ENCODE measurements around the gene ETFA.

Gene ETFA

DNA sequence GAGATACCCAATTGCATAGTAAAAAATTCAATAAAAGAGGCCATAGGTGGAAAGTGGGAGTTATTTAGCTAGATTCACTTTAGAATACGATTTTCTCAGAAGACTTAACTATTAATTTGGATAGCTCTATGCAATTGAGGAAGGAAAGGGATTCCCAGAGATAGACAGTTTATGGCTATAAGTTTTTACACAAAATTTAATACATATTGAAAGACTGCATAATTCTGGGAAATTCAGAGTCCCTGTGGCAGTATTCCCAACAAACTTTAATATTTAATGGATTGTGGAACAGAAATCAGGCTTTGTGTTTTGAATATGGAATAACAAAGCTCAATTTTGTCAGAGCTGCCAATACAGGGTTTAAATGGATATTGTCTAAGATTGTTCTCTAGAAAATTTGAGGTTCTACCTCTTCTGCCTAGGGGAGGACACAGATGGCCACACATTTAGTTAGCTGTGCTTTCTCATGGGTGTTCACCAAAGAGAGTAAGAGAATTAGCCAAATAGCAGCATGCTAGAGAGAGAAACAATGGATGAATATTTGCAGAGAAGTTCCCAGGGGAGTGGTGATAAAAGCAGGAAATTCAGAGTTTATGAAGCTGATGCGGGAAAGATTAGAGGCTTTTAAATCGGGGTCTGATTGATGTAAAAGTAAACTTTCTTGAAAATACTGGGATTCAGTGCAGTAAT is 33.8 kb upstream of the ETFA start:
- Mint-ChIP-seq H3K4me3 (peak overlapping the region; percentile 77 to 82), H3K27me3 (peaks cover 43 to 67% of the 10 kb centered on the region in 2 donors), H3K36me3 (peaks cover 5 to 10% of the 10 kb centered on the region in 2 donors), H3K9me3 (no peaks in the 10 kb centered on the region), H3K4me1 (peaks cover 20 to 49% of the 10 kb centered on the region in 2 donors), H3K27ac (peak overlapping the region; percentile 59)
- DNase-seq (no peak), ATAC-seq (replicated peaks) (no peak)

DNA sequence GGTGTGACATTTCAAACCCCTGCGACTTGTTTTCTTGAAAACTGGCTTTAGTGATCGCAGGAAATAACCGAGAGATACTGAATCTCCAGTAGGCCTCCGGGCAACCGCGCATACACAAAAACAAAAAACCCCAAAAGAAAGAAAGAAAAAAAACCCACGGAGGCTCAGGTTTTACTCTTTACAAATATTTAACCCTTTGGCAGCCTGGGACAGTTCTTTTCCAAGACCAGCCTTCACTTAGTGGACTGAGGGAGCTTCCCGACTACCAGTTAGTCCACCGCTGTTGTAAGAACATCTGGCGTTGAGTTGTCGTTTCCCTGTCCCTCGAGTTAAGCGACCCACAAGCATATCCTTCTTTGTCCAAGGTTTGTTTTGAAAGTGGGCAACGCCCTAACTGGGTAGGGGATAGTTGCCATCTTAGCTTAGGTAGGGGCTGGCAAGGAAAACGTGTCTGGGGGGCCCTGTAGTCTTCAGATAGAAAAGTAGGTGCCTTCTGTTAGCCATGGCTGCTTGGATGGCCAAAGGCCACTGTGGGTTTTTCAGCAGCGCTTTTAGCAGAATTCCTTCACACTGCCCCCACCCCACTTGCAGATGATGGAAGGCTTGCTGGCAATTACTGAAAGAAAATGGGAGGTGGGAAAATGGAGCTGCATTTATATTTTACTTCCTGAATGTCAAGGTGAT is 32.2 kb upstream of the ETFA start:
- H3K36me3 Mint-ChIP-seq = peaks cover 2 to 9% of the 10 kb centered on the region in 2 donors
- ATAC-seq (replicated peaks) (no peak), DNase-seq (no peak)
- peak overlapping the region; percentile 46 to 50 for H3K4me3 Mint-ChIP-seq
- H3K9me3 Mint-ChIP-seq = no peaks in the 10 kb centered on the region
- H3K27me3 Mint-ChIP-seq = peaks cover 58 to 82% of the 10 kb centered on the region in 2 donors
- H3K27ac Mint-ChIP-seq = peak overlapping the region; percentile 80
- peaks cover 34 to 65% of the 10 kb centered on the region in 2 donors for H3K4me1 Mint-ChIP-seq

DNA sequence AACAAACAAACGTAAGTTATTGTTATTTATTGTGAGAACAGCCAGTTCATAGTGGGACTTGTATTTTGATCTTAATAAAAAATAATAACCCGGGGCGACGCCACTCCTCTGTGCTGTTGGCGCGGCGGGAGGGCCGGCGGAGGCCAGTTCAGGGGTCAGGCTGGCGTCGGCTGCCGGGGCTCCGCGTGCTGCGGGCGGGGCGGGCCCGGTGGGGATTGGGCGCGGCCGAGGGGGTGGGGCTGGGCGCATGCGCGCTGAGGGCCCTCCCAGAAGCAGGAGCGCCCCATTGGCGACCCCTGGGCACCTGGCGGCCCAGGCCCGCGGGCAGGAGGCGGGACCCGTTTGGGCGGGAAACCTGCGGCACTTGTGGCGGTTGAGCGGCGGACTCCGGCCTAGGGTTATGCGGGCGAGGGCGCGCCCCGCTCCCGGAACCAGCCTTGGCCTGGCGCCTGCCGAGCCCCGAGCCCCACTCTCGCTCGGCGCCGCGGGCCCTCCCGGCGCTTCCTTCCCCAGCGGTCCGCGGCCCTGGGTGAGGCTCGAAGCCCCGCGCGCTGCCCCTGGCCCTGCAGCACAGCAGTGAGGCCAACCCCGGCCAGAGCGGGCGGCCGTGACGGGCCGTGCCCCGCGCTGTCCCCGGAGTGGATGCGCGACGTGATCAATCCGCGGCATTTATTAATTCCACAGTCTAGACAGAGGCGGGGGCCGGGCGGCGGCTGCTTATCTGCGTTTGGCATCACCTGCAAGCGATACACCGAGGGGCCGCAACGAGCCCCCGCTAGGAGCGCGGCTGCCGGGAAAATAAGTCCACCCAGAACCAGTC is 31.3 kb upstream of the ETFA start:
- Mint-ChIP-seq H3K36me3 (peaks cover 2 to 4% of the 10 kb centered on the region in 2 donors), H3K9me3 (no peaks in the 10 kb centered on the region), H3K27ac (no peak overlapping the region), H3K4me1 (peaks cover 37 to 66% of the 10 kb centered on the region in 2 donors), H3K27me3 (peaks cover 57 to 78% of the 10 kb centered on the region in 2 donors), H3K4me3 (peak overlapping the region; percentile 81 to 94)
- no peak for DNase-seq
- no peak for ATAC-seq (replicated peaks)

DNA sequence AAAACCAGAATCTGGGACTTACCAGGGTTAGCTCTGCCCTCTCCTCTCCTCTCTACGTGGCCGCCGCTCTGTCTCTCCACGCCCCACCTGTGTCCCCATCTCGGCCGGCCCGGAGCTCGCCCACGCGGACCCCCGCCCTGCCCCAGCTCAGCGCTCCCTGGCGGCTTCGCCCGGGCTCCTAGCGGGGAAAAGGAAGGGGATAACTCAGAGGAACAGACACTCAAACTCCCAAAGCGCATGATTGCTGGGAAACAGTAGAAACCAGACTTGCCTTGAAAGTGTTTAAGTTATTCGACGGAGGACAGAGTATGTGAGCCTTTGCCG is 30.8 kb upstream of the ETFA start:
- Mint-ChIP-seq H3K4me3 (peak overlapping the region; percentile 81 to 94), H3K27me3 (peaks cover 62 to 82% of the 10 kb centered on the region in 2 donors), H3K9me3 (no peaks in the 10 kb centered on the region), H3K27ac (peak overlapping the region; percentile 87), H3K4me1 (peaks cover 43 to 71% of the 10 kb centered on the region in 2 donors), H3K36me3 (peaks cover 2 to 4% of the 10 kb centered on the region in 2 donors)
- DNase-seq (no peak), ATAC-seq (replicated peaks) (no peak)

DNA sequence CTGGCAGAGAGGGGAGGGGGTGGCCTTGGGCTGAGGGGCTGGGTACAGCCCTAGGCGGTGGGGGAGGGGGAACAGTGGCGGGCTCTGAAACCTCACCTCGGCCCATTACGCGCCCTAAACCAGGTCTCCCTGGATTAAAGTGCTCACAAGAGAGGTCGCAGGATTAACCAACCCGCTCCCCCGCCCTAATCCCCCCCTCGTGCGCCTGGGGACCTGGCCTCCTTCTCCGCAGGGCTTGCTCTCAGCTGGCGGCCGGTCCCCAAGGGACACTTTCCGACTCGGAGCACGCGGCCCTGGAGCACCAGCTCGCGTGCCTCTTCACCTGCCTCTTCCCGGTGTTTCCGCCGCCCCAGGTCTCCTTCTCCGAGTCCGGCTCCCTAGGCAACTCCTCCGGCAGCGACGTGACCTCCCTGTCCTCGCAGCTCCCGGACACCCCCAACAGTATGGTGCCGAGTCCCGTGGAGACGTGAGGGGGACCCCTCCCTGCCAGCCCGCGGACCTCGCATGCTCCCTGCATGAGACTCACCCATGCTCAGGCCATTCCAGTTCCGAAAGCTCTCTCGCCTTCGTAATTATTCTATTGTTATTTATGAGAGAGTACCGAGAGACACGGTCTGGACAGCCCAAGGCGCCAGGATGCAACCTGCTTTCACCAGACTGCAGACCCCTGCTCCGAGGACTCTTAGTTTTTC is 30.2 kb upstream of the ETFA start:
- H3K9me3 Mint-ChIP-seq = no peaks in the 10 kb centered on the region
- DNase-seq = no peak
- peak overlapping the region; percentile 81 to 94 for H3K4me3 Mint-ChIP-seq
- peaks cover 67 to 87% of the 10 kb centered on the region in 2 donors for H3K27me3 Mint-ChIP-seq
- H3K4me1 Mint-ChIP-seq = peaks cover 48 to 76% of the 10 kb centered on the region in 2 donors
- ATAC-seq (replicated peaks) = no peak
- H3K27ac Mint-ChIP-seq = peak overlapping the region; percentile 87
- H3K36me3 Mint-ChIP-seq = peaks cover 2 to 4% of the 10 kb centered on the region in 2 donors

DNA sequence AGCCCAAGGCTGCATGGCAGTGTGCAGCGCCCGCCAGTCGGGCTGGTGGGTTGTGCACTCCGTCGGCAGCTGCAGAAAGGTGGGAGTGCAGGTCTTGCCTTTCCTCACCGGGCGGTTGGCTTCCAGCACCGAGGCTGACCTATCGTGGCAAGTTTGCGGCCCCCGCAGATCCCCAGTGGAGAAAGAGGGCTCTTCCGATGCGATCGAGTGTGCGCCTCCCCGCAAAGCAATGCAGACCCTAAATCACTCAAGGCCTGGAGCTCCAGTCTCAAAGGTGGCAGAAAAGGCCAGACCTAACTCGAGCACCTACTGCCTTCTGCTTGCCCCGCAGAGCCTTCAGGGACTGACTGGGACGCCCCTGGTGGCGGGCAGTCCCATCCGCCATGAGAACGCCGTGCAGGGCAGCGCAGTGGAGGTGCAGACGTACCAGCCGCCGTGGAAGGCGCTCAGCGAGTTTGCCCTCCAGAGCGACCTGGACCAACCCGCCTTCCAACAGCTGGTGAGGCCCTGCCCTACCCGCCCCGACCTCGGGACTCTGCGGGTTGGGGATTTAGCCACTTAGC is 29.6 kb upstream of the ETFA start:
- Mint-ChIP-seq H3K27ac (peak overlapping the region; percentile 14), H3K4me1 (peaks cover 49 to 78% of the 10 kb centered on the region in 2 donors), H3K36me3 (peaks cover 2 to 4% of the 10 kb centered on the region in 2 donors), H3K4me3 (peak overlapping the region; percentile 94 to 98), H3K27me3 (peaks cover 73 to 87% of the 10 kb centered on the region in 2 donors), H3K9me3 (no peaks in the 10 kb centered on the region)
- ATAC-seq (replicated peaks) (peak; percentile 53 to 59), DNase-seq (peak; percentile 58)

DNA sequence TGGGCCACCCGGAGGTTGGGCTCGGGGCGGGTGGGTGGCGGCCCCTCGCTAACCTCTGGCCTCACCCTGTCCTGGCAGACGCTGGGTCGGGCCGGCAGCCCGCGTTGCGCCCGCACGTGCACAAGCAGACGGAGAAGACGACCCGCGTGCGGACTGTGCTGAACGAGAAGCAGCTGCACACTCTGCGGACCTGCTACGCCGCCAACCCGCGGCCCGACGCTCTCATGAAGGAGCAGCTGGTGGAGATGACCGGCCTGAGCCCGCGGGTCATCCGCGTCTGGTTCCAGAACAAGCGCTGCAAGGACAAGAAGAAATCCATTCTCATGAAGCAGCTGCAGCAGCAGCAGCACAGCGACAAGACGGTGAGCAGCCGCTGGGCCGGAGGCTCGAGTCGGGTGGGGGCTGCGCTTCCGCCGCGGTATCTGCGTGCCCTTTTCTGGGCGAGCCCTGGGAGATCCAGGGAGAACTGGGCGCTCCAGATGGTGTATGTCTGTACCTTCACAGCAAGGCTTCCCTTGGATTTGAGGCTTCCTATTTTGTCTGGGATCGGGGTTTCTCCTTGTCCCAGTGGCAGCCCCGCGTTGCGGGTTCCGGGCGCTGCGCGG is 29.0 kb upstream of the ETFA start:
- ATAC-seq (replicated peaks) (no peak), DNase-seq (no peak)
- H3K4me3 Mint-ChIP-seq = peak overlapping the region; percentile 94 to 98
- peaks cover 72 to 87% of the 10 kb centered on the region in 2 donors for H3K27me3 Mint-ChIP-seq
- H3K9me3 Mint-ChIP-seq = no peaks in the 10 kb centered on the region
- peaks cover 5 to 7% of the 10 kb centered on the region in 2 donors for H3K36me3 Mint-ChIP-seq
- peak overlapping the region; percentile 91 for H3K27ac Mint-ChIP-seq
- H3K4me1 Mint-ChIP-seq = peaks cover 50 to 78% of the 10 kb centered on the region in 2 donors

DNA sequence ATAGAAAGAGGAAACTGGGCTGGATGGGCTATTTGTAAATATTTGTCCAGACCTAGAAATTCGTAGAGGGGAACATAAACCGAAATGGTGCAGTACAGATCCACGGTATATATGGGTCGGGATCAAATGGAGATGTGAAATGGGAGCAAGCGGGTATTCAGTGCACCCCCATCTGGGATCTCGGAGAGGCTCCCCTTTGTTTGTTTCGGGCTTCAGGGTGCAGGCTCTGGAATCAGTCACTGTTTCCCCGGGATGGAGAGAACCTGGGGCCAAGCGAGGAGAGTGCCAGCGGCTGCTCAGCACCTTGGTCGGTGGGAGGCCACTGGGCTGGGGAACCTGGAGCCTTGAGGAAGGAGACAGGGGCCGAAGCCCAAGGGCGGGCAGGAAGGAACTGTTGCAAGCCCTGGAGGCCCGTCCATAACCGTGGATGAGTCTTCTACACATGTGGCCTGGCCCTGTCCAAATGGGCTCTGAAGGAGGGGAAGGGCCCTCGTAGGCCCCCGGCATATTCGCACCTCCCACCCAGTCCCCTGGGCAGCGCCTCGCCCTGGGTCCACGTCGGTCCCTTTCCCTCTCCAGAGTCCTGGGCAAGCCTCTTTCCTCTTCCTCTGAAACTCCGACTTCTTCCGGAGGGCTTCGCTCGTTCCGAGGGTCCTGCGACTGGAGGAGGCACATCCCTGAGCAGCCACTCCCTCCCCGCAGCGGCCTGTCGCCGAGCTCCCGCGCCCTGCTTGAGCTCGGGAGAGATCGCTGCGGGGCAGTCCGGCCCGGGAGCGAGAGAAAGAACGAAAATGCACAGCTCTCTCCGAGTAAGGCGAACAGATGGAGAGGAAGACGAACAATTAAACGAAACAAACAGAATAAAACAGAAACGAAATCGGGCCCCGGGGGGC is 28.3 kb upstream of the ETFA start:
- DNase-seq (no peak), ATAC-seq (replicated peaks) (no peak)
- Mint-ChIP-seq H3K9me3 (no peaks in the 10 kb centered on the region), H3K4me1 (peaks cover 49 to 77% of the 10 kb centered on the region in 2 donors), H3K36me3 (peaks cover 5 to 7% of the 10 kb centered on the region in 2 donors), H3K27ac (peak overlapping the region; percentile 91), H3K4me3 (peak overlapping the region; percentile 94 to 98), H3K27me3 (peaks cover 74 to 87% of the 10 kb centered on the region in 2 donors)

DNA sequence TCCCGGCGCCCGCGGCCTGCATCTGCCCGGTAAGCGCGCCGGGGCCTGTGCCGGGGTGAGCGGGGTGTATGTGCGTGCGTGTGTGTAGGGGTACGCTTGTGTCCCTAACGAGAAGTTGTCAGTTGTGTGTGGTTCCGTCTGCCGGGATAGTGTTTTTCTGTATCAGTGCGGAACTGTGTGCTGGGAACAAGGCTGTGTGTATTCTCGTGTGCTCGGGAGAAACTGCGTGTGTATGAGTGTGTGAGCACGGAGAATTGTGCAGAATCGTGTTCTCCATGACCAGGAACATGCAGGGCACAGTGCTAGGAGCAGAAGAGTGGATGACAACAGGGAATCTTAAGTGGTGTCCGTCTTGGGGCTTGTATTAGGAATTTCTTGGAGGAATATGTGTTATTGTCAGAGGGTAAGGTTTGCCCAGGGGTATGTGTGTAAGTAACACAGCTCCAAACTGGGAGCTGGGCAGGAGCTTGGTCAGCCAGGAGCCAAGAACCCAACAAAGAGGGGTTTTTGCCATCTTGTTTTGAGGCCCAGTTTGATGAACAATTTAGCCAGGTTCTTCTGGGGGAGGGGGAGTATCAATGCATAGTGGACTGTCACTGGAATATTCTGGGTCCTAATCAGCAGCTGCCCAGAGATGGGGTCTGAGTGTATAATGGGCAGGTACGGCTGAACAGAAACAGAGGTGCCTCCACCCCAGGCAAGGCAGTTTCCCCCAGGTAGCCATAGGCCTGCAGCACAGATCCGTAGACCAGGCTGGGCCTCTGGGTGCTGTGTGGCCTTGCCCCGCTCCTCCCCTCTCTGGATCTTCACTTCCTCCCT is 27.4 kb upstream of the ETFA start:
- ATAC-seq (replicated peaks) (no peak), DNase-seq (no peak)
- Mint-ChIP-seq H3K27ac (peak overlapping the region; percentile 61), H3K4me3 (peak overlapping the region; percentile 94 to 98), H3K9me3 (no peaks in the 10 kb centered on the region), H3K4me1 (peaks cover 49 to 76% of the 10 kb centered on the region in 2 donors), H3K36me3 (peaks cover 5 to 7% of the 10 kb centered on the region in 2 donors), H3K27me3 (peaks cover 76 to 87% of the 10 kb centered on the region in 2 donors)

DNA sequence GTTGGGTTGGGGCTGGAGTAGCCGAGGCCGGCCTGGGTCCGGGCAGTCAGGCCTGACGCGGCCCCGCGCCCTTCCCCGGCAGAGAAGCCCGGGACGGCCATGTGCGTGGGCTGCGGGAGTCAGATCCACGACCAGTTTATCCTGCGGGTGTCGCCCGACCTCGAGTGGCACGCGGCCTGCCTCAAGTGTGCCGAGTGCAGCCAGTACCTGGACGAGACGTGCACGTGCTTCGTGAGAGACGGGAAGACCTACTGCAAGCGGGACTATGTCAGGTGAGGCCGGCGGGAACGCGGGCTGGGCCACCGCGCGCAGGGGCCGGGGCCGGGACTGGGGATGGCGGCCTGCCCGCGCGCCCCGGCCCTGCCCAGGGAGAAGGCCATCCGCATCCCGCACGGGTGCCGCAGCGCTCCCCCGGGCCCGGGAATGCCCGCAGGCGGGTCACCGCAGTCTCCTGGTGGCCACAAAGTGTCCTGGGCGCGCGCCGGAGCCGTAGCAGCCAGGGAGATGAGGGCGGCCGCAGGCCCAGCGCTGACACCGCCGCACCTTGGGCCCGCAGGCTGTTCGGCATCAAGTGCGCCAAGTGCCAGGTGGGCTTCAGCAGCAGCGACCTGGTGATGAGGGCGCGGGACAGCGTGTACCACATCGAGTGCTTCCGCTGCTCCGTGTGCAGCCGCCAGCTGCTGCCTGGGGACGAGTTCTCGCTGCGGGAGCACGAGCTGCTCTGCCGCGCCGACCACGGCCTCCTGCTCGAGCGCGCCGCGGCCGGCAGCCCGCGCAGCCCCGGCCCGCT is 26.6 kb upstream of the ETFA start:
- peaks cover 5 to 7% of the 10 kb centered on the region in 2 donors for H3K36me3 Mint-ChIP-seq
- ATAC-seq (replicated peaks) = no peak
- no peaks in the 10 kb centered on the region for H3K9me3 Mint-ChIP-seq
- peak overlapping the region; percentile 83 to 92 for H3K4me3 Mint-ChIP-seq
- no peak for DNase-seq
- peaks cover 74 to 84% of the 10 kb centered on the region in 2 donors for H3K27me3 Mint-ChIP-seq
- peak overlapping the region; percentile 68 for H3K27ac Mint-ChIP-seq
- H3K4me1 Mint-ChIP-seq = peaks cover 49 to 68% of the 10 kb centered on the region in 2 donors

DNA sequence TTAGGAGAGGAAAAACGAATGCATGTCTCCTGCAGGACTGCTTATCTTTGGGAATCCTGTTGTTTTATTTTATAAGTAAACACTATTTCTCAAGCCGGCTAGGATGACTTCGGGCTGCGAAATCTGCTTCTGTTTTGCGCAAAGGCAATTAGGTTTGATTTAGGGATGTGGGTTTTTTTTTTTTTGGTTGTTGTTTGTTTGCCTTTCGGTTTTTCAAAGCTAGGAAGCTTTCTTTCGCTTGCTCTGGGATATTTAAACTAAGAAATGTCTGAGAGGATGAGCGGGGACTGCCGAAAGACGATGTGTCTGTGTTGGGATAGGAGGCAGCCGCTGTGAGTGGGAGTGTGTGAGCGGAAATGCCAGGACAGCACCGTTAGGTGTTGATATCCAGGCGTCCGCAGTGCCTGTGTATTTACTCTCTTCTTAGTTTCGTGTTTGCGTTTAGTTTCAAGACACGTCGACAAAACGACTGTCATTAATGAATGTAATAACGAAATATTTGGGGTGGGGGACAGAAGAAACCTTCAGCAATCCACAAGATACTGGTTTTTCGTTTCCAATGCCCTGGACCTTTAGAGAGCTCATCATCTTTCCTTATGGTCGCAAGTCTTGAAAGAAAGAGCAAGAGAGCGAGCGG is 25.9 kb upstream of the ETFA start:
- no peak for ATAC-seq (replicated peaks)
- H3K9me3 Mint-ChIP-seq = no peaks in the 10 kb centered on the region
- H3K4me3 Mint-ChIP-seq = peak overlapping the region; percentile 83 to 92
- no peak for DNase-seq
- H3K36me3 Mint-ChIP-seq = peaks cover 5 to 7% of the 10 kb centered on the region in 2 donors
- peaks cover 49 to 66% of the 10 kb centered on the region in 2 donors for H3K4me1 Mint-ChIP-seq
- H3K27me3 Mint-ChIP-seq = peaks cover 81 to 89% of the 10 kb centered on the region in 2 donors
- H3K27ac Mint-ChIP-seq = peak overlapping the region; percentile 68
